Ascending aorta (tissue), 2 donors: ENCODE data around the gene JDP2. TPM values are rescaled to one million over a fixed set of nuclear protein-coding genes. Genes with fewer than 3 reads are reported as not detected.

Experiments
- DNase-seq, 2 donors: peaks; one replicate each; pipeline ENCODE4 v3.0.0-alpha.2; 2019; ENCODE audit warnings: low spot score in 2 of 2
- H3K27ac ChIP-seq, 2 donors: fragments of 200-600 bp; sonication (generic); one replicate each; pipeline ENCODE4 v1.5.1; 2016 to 2017; ENCODE audit warnings: mild to moderate bottlenecking in 1 of 2
- H3K27me3 ChIP-seq: fragments of 200-600 bp; sonication (generic); one replicate; pipeline ENCODE4 v1.5.1; 2017
- H3K36me3 ChIP-seq, 2 donors: fragments of 200-600 bp; sonication (generic); one replicate each; pipeline ENCODE4 v1.5.1; 2016
- H3K4me1 ChIP-seq, 2 donors: fragments of 200-600 bp; sonication (generic); one replicate each; pipeline ENCODE4 v1.5.1; 2016 to 2017; ENCODE audit warnings: mild to moderate bottlenecking in 1 of 2
- H3K4me3 ChIP-seq, 2 donors: fragments of 200-600 bp; sonication (generic); one replicate each; pipeline ENCODE4 v1.5.1; 2016 to 2017; ENCODE audit warnings: mild to moderate bottlenecking in 1 of 2
- H3K9me3 ChIP-seq, 2 donors: fragments of 200-600 bp; sonication (generic); one replicate each; pipeline ENCODE4 v1.5.1; 2016
- CTCF ChIP-seq, 3 experiments: fragments of 200-600 bp in 2 of 3; fragments of 450-650 bp in 1 of 3; sonication (generic) in 2 of 3; IDR thresholded peaks; one replicate each; pipeline ENCODE4 v1.5.1; 2016 to 2019; ENCODE audit warnings: antibody characterized with exemption in 3 of 3, mild to moderate bottlenecking in 1 of 3, moderate library complexity in 1 of 3
- intact Hi-C: fragments of 100-400 bp; cut with DNase I; formaldehyde crosslinking; loops from one replicate; pipeline ENCODE4 v1.15.1; 2023
- total RNA-seq: library from RNA; depleted of rRNA; stranded (reverse); fragments of >200 nt; gene quantifications from one replicate; pipeline ENCODE4 v1.1.0, GENCODE V29; 2016

Gene JDP2
- total RNA-seq, 1 donor from 2014 or later: 213 TPM

- Histone ChIP-seq H3K27ac (no peak overlapping the region), H3K4me3 (no peak overlapping the region), H3K4me1 (no peaks in the 10 kb centered on the region), H3K36me3 (no peaks in the 10 kb centered on the region), H3K9me3 (no peaks in the 10 kb centered on the region), H3K27me3 (no peaks in the 10 kb centered on the region)
- DNase-seq: peak in 1 of 2 donors; percentile 12
- intact Hi-C loops: no loop called here
- TF ChIP-seq CTCF (IDR thresholded peaks at IDR 0.05): no peak
These were observed 65.8 kb downstream of the JDP2 start for GRCh38 chr14:75493592-75494087.

- no peak for TF ChIP-seq CTCF (IDR thresholded peaks at IDR 0.05)
- no peaks in the 10 kb centered on the region for H3K27me3 ChIP-seq
- no peaks in the 10 kb centered on the region for H3K36me3 ChIP-seq
- no peak for DNase-seq
- intact Hi-C loops: no loop called here
- H3K27ac ChIP-seq: no peak overlapping the region
- no peaks in the 10 kb centered on the region for H3K4me1 ChIP-seq
- no peak overlapping the region for H3K4me3 ChIP-seq
- H3K9me3 ChIP-seq: no peaks in the 10 kb centered on the region
These were observed 67.1 kb downstream of the JDP2 start for GRCh38 chr14:75494896-75495295.

- no peak for DNase-seq
- intact Hi-C loops: no loop called here
- no peaks in the 10 kb centered on the region for H3K9me3 ChIP-seq
- no peak for TF ChIP-seq CTCF (IDR thresholded peaks at IDR 0.05)
- H3K4me1 ChIP-seq: no peaks in the 10 kb centered on the region
- H3K4me3 ChIP-seq: no peak overlapping the region
- H3K27ac ChIP-seq: no peak overlapping the region
- H3K36me3 ChIP-seq: no peaks in the 10 kb centered on the region
- no peaks in the 10 kb centered on the region for H3K27me3 ChIP-seq
These were observed 67.6 kb downstream of the JDP2 start for GRCh38 chr14:75495399-75495798.

- H3K27me3 ChIP-seq: no peaks in the 10 kb centered on the region
- intact Hi-C loops: no loop called here
- H3K36me3 ChIP-seq: no peaks in the 10 kb centered on the region
- DNase-seq: no peak
- H3K27ac ChIP-seq: no peak overlapping the region
- H3K4me3 ChIP-seq: no peak overlapping the region
- no peak for TF ChIP-seq CTCF (IDR thresholded peaks at IDR 0.05)
- no peaks in the 10 kb centered on the region for H3K4me1 ChIP-seq
- no peaks in the 10 kb centered on the region for H3K9me3 ChIP-seq
These were observed 68.1 kb downstream of the JDP2 start for GRCh38 chr14:75495882-75496281.

GRCh38 chr14:75496755-75497154 lies 68.9 kb downstream of the JDP2 start:
- Histone ChIP-seq H3K36me3 (no peaks in the 10 kb centered on the region), H3K9me3 (no peaks in the 10 kb centered on the region), H3K4me3 (no peak overlapping the region), H3K27ac (no peak overlapping the region), H3K4me1 (no peaks in the 10 kb centered on the region), H3K27me3 (no peaks in the 10 kb centered on the region)
- intact Hi-C loops: no loop called here
- no peak for TF ChIP-seq CTCF (IDR thresholded peaks at IDR 0.05)
- no peak for DNase-seq

- TF ChIP-seq CTCF (IDR thresholded peaks at IDR 0.05): no peak
- Histone ChIP-seq H3K36me3 (no peaks in the 10 kb centered on the region), H3K27ac (no peak overlapping the region), H3K27me3 (no peaks in the 10 kb centered on the region), H3K4me3 (no peak overlapping the region), H3K9me3 (no peaks in the 10 kb centered on the region), H3K4me1 (no peaks in the 10 kb centered on the region)
- no peak for DNase-seq
- intact Hi-C loops: no loop called here
These were observed 69.4 kb downstream of the JDP2 start for GRCh38 chr14:75497191-75497590.
